AG04450 (cell line): ENCODE results near the gene KHDC4. TPM values are rescaled to one million over a fixed set of nuclear protein-coding genes. Genes with fewer than 3 reads are reported as not detected.

ENCODE experiments used
- CTCF ChIA-PET: fragments of 300-600, 350-600 bp; formaldehyde crosslinking; extraction: SDS; loops from one replicate; lab custom pipeline; 2022; ENCODE audit warnings: antibody characterized with exemption, inconsistent platforms; lab: Charles Lee
- POLR2A ChIA-PET: fragments of 350-600 bp; formaldehyde crosslinking; extraction: SDS; loops from one replicate; lab custom pipeline; 2021; ENCODE audit warnings: antibody characterized with exemption, inconsistent platforms; lab: Yijun Ruan, JAX
- DNase-seq: peaks from one replicate; pipeline ENCODE4 v3.0.0-alpha.2; 2011; ENCODE audit warnings: low read depth, low spot score
- H3K27ac ChIP-seq: one replicate; pipeline ENCODE4 v1.5.1; 2012; ENCODE audit warnings: low read depth, low read length, control low read depth
- H3K27me3 ChIP-seq: one replicate; pipeline ENCODE4 v1.6.0; 2012; ENCODE audit warnings: low read length; ENCODE audit not compliant: control insufficient read depth, insufficient read depth
- H3K4me3 ChIP-seq: 2 replicates; pipeline ENCODE4 v1.5.1; 2011; ENCODE audit warnings: mild to moderate bottlenecking, low read depth, low read length, control low read depth
- H3K9me3 ChIP-seq: 2 replicates; pipeline ENCODE4 v1.5.1; 2012; ENCODE audit warnings: low read length; ENCODE audit not compliant: control insufficient read depth, insufficient read depth
- polyA plus RNA-seq: library from polyadenylated mRNA; depleted of rRNA; stranded (reverse); fragments of >200 nt; gene quantifications from 2 replicates; pipeline ENCODE4 v1.2.3, GENCODE V29; 2011
- TF ChIP-seq, protein P1 (sequence below): IDR thresholded peaks from 2 replicates; pipeline ENCODE4 v1.5.1; 2011; ENCODE audit warnings: low read depth, low read length, control low read depth, inconsistent platforms

KHDC4 gene
- polyA plus RNA-seq, 1 experiment: 39.0 TPM

DNA sequence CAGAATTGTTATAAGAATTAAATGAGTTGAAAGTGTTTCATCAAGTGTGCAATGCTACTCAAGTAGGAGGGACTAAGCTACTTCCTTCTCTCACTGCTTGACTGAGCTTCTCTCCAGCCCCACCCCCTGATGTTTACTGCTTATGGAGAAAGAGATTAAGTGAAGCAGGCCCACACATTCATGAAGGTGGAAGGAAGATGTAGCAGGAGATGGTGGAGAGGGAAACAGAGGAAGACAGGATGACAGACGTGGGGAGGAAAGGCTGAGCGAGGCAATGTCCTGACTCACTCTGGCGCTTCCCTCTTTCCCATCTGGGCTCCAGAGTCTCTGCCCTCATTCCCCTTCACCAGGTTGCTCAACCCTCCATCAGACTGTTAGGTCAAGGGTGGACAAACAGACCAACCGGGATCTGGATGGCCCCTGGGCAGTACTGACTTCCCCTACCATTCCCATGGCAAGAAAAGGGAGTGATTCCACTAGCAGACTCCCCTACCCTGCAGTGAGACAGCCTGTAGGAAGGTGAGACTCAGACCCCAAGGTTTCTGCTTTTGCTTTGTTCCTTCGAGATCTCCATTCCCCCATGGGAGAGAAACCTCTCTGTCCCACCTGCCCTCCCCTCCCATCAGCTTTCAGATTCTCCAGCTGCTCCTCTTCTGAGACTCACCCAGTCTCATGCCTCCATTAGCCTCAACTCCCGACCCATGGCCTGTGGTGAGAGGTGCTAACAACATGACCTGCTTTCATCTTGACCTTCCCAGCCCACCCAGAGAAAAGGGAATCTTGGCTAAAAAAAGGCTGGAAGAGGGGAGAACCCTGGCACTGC lies 47.3 kb upstream of the KHDC4 start:
- TF ChIP-seq, protein P1, sequence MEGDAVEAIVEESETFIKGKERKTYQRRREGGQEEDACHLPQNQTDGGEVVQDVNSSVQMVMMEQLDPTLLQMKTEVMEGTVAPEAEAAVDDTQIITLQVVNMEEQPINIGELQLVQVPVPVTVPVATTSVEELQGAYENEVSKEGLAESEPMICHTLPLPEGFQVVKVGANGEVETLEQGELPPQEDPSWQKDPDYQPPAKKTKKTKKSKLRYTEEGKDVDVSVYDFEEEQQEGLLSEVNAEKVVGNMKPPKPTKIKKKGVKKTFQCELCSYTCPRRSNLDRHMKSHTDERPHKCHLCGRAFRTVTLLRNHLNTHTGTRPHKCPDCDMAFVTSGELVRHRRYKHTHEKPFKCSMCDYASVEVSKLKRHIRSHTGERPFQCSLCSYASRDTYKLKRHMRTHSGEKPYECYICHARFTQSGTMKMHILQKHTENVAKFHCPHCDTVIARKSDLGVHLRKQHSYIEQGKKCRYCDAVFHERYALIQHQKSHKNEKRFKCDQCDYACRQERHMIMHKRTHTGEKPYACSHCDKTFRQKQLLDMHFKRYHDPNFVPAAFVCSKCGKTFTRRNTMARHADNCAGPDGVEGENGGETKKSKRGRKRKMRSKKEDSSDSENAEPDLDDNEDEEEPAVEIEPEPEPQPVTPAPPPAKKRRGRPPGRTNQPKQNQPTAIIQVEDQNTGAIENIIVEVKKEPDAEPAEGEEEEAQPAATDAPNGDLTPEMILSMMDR: no peak
- DNase-seq: peak; percentile 68
- Histone ChIP-seq H3K27ac (peak overlapping the region; percentile 92), H3K4me3 (peak overlapping the region; percentile 85), H3K27me3 (no peaks in the 10 kb centered on the region), H3K9me3 (peaks cover 3% of the 10 kb centered on the region; the same call in 1 of the 2 replicates)
- CTCF ChIA-PET: interaction anchor here (0.5 to 1.3 kb wide), 2 partner anchors 8 to 243 kb away, joined by 3 to 7 read pairs; no protein-coding TSS in a partner anchor
- POLR2A ChIA-PET: interaction anchor here (0.6 to 1.1 kb wide), 3 partner anchors 11 to 125 kb away, joined by 3 to 7 read pairs (median 3); no protein-coding TSS in a partner anchor

DNA sequence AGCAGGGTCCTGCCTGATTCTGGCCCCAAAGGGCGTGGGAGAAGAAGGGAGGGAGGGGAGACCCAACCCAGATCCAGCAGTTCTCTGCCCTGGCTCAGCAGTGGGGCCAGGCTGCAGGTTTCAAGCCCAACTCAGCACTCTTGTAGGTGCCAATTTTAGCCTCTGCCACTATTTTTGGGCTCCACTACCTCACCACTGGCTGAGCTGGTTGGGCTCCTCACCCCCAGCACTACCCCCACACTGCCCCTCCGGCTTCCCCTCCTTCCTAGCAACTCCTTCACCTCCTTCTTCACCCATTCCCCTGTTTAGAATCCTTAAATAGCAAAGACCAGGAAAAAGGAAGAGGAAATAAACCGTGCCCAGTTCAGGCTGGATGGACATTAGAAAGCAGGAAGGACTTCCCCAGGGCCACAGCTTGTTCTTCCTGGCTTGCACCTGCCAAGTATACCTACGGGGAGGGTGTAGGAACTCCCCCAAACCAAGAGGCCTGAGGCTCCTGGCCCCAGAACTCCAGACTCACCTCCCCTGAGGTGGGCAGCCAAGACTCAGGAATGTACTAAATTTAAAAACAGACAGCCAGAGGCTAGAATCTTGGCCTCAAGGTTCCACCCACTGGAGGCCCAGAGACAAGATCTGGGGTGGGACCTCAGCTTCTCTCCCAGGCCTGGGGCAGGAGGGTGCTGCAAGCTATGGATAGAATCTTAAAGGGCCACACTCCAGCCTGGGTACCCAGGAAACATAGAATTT lies 45.6 kb upstream of the KHDC4 start:
- peaks cover 3% of the 10 kb centered on the region; the same call in 1 of the 2 replicates for H3K9me3 ChIP-seq
- peak overlapping the region; percentile 92 for H3K27ac ChIP-seq
- peak overlapping the region; percentile 85 for H3K4me3 ChIP-seq
- TF ChIP-seq, protein P1: no peak
- no peaks in the 10 kb centered on the region for H3K27me3 ChIP-seq
- DNase-seq: no peak
- ChIA-PET CTCF (interaction anchor here (1.3 kb wide), 1 partner anchor 10 kb away, joined by 4 read pairs; no protein-coding TSS in a partner anchor), POLR2A (interaction anchor here (3.5 kb wide), 1 partner anchor 12 kb away, joined by 46 read pairs; no protein-coding TSS in a partner anchor)

DNA sequence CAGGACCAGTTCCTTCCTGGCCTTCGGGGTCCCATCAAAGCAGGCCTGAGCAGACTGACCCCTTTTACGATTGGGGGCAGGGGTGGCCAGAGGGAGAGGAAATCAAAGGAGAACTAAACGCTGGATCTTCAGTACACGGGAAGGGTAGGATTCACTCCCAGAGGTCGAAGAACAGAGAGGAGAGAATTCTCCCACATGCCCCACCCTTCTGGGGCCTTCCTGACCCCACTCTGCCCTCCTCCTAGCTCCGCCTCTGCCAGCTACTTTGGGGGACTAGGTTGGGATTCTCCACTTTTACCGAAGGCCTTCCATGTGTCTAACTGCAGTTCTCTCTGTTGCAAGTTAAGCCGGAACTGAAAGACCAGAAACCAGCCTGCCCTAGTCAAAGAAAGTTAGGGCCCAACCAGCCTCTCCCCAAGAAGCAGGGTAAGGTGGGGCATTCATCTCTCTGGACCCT lies 44.8 kb upstream of the KHDC4 start:
- peak overlapping the region; percentile 85 for H3K4me3 ChIP-seq
- CTCF ChIA-PET: interaction anchor here (0.6 to 1.3 kb wide), 8 partner anchors 9 to 56 kb away, joined by 3 to 4 read pairs (median 3); no protein-coding TSS in a partner anchor
- H3K27ac ChIP-seq: peak overlapping the region; percentile 92
- POLR2A ChIA-PET: interaction anchor here (0.6 to 3.5 kb wide), 4 partner anchors 9 to 184 kb away, joined by 3 to 46 read pairs (median 6); no protein-coding TSS in a partner anchor
- DNase-seq: no peak
- H3K9me3 ChIP-seq: peaks cover 3% of the 10 kb centered on the region; the same call in 1 of the 2 replicates
- H3K27me3 ChIP-seq: no peaks in the 10 kb centered on the region
- TF ChIP-seq, protein P1: no peak

DNA sequence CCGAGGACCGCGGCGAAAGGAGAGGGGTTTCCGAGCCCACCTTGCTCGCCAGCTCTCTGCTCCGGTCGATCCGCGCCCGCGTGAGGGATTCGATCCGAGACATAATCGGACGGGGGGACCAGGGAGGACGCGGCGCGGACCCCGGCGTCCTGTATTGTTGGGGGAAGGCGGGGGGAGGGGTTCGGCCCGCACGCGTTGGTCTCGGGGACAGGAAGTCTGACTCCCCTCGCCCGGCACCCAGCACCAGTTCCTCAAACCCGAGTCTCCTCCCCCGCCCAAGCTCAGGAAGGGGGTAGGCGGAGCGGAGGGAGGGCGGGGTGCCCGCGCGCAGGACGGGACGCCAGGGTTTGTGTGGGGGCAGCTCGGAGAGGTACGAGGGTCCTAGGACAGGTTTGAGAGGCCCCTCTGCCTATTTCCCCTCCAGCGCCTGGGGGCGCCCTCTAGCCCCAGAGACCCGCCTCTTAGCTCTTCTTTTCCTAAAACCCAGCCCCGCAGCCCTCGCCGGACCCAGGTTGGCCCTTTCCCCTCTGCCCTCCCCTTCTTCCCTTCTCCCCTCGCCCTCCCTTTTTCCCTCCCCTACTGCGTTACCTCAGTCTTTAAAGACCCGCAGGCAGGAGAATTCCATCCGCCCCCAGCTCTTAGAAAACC lies 44.2 kb upstream of the KHDC4 start, which contains the start of gene ARHGEF2:
Gene ARHGEF2, minus strand, starts transcription at position 223 of the 648 bp plus-strand sequence. Its CDS starts 120 bp downstream, at position 103.
- ChIA-PET CTCF (interaction anchor here (0.6 to 1.9 kb wide), 9 partner anchors 9 to 55 kb away, joined by 3 to 5 read pairs (median 3); no protein-coding TSS in a partner anchor), POLR2A (interaction anchor here (0.6 to 3.5 kb wide), 6 partner anchors 8 to 183 kb away, joined by 3 to 46 read pairs (median 4); no protein-coding TSS in a partner anchor)
- TF ChIP-seq, protein P1: peak; percentile 43
- no peak for DNase-seq
- Histone ChIP-seq H3K4me3 (peak within 1 kb of the TSS; percentile 85), H3K27ac (peak within 1 kb of the TSS; percentile 92), H3K9me3 (peaks cover 3% of the 10 kb centered on the region; the same call in 1 of the 2 replicates), H3K27me3 (no peaks in the 10 kb centered on the region)
